GM19043 (cell line): ENCODE results near the gene NRGN.

Source experiments
- ATAC-seq: cut with Tn5 transposase; IDR thresholded peaks from one replicate; pipeline ENCODE4 v1.9.1; 2021; ENCODE audit warnings: low read depth; ENCODE audit not compliant: unreplicated experiment

NRGN gene

GRCh38 chr11:124739479-124740276, at the start of gene NRGN:
TSS of gene NRGN (plus strand) at chr11:124739942. CDS start at chr11:124740085, 143 bp downstream.
- ATAC-seq = peak; percentile 99

DNA sequence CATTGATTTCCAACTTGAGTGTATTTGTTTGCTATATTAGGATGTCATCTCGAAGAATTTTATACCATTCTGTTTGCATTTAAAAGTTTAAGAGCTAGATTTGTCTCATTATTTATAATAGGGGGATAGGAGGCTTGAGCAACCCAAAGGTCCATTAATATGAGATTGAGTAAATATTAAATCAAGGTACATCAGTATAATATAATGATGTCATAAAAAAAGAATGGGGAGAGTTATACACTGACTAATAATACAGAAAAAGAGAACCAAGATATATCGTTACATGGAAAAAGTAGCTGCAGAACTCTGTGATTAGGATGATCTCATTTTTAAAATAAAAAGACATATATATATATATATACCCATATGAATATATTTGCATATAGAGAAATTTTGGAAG, 46.6 kb upstream of the NRGN start:
- ATAC-seq = no peak

DNA sequence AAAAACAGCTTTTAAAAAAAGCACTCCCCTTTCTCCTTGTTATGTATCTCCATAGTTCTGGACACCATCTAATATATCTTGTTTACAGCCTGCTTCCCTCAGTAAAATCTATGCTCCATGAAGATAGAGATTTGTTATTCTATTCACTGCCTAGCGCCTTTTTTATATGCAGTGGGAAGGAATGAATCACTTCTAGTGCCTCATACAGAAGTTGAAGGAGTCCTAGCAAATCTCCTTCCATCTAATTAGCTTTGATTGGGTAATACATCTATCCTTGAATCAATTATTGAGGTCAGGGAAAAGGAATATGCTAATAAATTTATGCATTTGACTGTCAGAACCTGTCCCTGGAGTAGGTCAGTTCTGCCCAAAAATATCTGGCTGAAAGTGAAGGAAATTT, 40.2 kb upstream of the NRGN start:
- ATAC-seq = no peak

- no peak for ATAC-seq
Observed at GRCh38 chr11:124700028-124700427, 39.7 kb upstream of the NRGN start.

- no peak for ATAC-seq
Observed at GRCh38 chr11:124707829-124708228, 31.9 kb upstream of the NRGN start.

- ATAC-seq = no peak
Observed at GRCh38 chr11:124712392-124712791, 27.4 kb upstream of the NRGN start.

DNA sequence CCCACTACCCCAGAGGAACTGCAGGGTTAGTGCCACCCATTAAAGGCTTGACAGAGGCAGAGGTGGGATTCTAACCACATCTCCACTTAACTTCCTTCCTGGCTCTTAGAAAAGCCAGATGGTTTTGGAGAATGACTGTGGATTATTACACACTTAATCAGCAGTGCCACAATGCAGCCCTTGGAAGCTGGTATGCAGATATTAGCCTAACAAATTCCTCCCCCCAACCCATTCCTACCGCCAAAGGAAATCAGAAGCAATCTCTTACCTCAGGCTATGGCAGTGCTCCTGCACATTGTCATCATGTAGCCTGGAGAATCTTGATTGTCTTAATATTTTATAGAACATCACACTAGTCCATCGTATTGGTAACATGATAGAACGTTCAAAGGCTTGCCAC, 23.2 kb upstream of the NRGN start:
- no peak for ATAC-seq

- ATAC-seq = no peak
Observed at GRCh38 chr11:124717421-124717785, 22.3 kb upstream of the NRGN start.

- no peak for ATAC-seq
Observed at GRCh38 chr11:124717786-124718651, 21.7 kb upstream of the NRGN start.

- no peak for ATAC-seq
Observed at GRCh38 chr11:124718801-124719200, 20.9 kb upstream of the NRGN start.

- ATAC-seq = no peak
Observed at GRCh38 chr11:124719534-124719933, 20.2 kb upstream of the NRGN start.

GRCh38 chr11:124722176-124722575, 17.6 kb upstream of the NRGN start:
- ATAC-seq = no peak

DNA sequence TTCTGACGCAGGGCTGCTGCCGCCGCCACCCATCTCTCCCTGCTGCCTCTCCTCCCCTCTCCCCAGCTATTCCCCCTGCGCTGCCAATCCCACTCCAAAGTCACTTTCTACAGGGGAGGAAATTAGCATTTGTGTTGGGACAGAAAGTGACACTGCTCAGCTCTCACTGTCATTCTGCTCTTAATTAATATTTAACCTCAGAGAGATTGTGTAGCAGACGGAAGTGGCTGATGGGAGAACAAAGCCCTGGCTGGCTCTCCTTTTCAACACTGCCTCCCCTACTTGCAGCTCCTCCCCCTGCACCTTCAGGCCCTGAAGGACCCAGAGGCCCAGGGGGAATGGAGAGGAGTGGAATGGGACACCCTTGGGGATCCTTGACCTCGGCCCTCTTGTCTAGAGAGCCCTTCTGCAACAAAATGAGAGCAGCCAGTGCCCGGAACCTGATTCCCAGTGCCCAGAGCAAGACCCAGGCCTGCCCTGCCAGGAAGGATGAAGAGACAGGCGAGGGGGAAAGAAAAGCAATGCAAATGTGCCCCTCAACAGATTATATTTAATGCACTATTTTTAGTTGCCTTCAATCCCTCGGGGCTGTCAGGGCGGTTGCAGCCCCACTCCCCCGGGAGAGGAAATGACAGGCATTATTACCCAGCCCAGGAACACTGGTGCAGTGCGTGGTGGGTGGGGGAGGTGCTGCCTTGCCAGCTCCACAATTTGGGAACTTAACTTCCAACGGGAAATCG, 14.6 kb upstream of the NRGN start:
- peak; percentile 93 for ATAC-seq

DNA sequence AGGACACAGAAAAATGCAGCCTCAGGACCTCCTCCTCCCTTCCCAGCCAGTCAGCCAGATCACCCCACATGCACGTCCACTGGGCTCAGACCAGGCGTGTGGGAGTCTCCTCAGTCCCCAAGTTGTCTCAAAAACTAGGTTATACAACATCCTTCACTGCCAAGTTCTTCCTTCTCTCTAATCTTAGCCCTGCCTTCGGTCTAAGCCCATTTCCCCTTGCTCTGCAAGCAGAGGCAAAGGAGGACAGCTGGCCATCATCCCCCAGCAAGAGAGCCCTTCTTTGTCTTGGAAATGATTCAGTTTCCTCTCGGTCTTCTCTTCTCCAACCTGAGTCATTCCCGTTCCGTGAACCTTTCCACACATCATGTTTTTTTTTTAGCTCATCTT, 14.0 kb upstream of the NRGN start:
- ATAC-seq = peak; percentile 11

- no peak for ATAC-seq
Observed at GRCh38 chr11:124727474-124727873, 12.3 kb upstream of the NRGN start.

GRCh38 chr11:124728134-124728533, 11.6 kb upstream of the NRGN start:
- ATAC-seq = no peak

DNA sequence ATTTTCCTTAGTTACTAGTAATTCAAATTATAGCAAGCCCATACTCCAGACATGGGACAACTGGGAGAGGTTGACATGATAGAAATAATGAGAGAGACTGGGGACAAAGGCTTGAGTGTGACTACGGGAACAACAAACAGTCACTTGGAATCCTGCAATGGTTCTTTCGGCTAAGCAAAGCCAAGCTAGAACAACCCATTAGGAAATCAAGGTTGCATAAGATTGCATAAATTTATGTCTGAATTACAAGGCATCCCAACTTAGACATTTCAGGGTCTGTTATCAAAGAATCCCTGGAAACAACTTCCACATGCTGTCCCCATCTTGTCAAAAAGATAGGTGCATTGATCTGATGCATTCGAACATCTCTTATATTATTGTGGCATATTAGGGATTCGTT, 10.2 kb upstream of the NRGN start:
- ATAC-seq = no peak

- ATAC-seq = no peak
Observed at GRCh38 chr11:124732230-124732629, 7.5 kb upstream of the NRGN start.

DNA sequence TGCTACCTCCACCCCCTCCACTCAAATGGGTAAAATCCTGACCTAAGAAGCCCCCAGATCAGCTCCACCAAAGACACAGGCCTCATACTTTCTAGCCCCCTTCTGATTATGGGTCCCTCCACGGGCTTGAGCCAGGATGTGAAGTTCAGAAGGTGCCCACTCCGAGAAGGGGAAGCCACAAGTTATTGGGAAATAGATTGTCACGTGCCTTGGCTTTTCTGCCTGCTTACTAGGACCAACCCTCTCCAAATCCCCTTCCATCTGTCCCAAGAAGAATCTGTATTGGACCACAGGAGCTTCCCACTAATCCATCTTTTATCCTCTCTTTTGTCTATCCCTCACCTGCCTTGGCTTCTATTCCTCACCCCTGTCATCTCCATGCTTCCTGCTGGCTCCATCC, 3.0 kb upstream of the NRGN start:
- no peak for ATAC-seq

GRCh38 chr11:124737638-124738305, 2.0 kb upstream of the NRGN start:
- ATAC-seq = no peak
